Measurements from ENCODE around the gene PAM.
"Not testable (repeated sequence)": the region's sequence is repeated elsewhere in the genome, so short reads cannot be mapped to it uniquely, and the experiment has no call there.

Gene PAM

DNA sequence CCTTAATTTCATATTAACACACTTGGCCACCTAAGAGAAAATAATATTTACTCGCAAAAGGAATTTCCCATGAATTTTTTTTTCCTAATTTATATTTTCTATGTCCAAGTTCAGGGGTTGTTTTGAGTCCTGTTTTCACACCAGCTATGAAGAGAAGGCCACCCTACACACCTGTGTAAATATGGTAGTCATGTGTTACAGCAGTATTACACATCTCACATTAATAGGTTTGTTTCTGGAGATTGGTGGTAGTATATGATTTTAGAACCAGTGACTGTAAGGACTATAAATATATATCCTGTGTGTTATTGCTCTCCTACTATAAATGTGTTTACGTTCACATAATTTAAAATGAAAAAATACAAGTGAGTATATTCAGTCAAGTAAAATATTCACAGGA lies 147.5 kb downstream of the PAM start:
- DNase-seq (ENCODE audit: low read depth in 2 of 2): no peak

DNA sequence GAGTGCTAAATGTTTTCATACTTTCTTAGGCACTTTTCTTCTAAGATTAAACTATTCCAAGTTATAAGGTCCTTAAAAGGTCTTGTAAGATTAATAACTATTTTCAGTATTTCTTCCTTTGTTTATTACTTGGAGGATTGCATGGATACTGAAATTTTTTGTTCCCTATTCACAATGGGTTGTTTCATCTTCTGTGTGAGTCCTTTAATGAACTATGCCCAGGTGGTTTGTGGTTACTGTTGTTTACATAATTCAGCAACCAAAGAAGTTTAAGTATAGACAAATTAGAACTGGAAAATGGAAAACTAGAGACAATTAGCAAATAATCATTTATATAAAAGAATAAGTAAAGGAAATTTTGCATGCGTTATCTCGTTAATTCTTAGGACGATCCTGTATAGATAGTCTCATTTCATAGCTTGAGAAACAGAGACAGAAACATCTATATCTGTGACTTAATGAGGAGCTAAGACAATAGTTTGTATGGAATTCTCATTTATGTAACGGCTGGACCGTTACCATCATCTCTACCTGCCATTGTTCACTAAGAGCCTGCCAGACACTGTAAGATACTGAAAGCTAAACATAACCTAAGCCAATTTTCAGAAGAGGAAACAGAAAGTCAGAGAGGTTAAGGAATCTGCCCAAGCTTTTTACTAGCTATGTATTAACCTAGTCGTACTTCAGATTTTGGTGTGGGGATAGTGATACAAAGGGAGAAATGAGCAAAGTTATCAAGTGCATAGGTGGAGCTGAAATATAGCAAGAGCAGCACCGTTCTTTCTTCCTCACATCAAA lies 148.2 kb downstream of the PAM start:
- DNase-seq (ENCODE audit: low read depth in 2 of 2): no peak

- DNase-seq (ENCODE audit: low read depth in 2 of 2): no peak
These were observed 150.0 kb downstream of the PAM start for GRCh38 chr5:102905056-102905455.

DNA sequence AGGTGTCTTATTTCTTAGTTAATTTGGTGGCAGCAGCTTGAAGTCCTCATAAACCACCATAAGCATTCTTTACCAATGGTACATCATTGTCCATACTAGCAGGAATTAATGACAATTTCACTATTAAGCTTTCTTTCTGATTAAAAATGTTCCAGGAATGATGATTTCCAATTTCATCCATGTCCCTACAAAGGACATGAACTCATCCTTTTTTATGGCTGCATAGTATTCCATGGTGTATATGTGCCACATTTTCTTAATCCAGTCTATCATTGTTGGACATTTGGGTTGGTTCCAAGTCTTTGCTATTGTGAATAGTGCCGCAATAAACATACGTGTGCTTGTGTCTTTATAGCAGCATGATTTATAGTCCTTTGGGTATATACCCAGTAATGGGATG lies 152.0 kb downstream of the PAM start:
- not testable (repeated sequence) for DNase-seq (ENCODE audit: low read depth in 2 of 2)

DNA sequence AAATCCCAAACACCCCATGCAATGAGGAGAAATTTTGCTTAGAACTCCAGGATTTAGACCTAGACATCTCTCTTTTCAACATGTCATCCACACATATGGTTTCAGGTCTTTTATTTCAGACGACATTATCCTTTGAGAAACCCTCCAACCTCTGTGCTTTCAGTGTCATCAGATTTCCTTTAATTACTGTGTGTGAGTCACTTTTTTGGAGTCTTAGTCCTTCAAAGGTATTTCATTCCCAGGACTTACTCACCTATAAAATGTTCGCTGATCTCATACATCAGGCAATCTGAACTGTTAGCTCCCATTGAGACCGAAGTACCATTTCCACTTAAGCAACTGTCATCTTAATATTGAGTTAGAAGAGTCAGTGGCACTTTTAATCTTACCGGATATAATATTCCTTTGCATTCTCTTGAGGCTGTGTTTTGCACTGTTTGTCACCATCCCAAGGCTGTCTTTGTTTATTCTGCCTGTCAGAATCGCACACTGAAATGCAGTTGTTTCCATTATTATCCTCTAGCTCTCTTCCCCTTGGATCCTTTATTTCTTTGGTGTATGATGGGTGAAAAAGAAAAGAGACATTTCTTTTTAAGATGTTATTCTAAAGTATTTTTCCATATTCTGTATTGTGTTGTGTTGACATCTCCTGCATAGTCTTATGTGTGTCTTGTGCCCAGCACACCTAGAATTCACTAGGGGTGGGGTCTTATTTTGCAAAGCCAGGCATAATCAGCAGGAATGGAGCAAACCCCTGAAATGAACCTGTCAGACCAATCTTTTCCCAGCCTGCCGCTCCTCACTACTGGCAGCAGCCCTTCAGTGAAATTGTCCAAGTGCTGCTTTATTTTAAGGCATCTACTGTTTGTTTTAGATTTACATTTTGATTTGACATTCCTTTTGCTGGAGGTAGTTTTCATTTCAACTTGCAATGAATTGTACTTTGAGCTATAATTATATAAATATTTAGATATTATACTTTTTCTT lies 155.4 kb downstream of the PAM start:
- no peak for DNase-seq (ENCODE audit: low read depth in 2 of 2)

- no peak for DNase-seq (ENCODE audit: low read depth in 2 of 2)
These were observed 156.9 kb downstream of the PAM start for GRCh38 chr5:102911973-102912372.

- DNase-seq (ENCODE audit: low read depth in 2 of 2): no peak
These were observed 161.0 kb downstream of the PAM start for GRCh38 chr5:102916109-102916508.

GRCh38 chr5:102918986-102919610 lies 164.0 kb downstream of the PAM start:
- no peak for DNase-seq (ENCODE audit: low read depth in 2 of 2)

- DNase-seq (ENCODE audit: low read depth in 2 of 2): no peak
These were observed 165.7 kb downstream of the PAM start for GRCh38 chr5:102920762-102921161.

DNA sequence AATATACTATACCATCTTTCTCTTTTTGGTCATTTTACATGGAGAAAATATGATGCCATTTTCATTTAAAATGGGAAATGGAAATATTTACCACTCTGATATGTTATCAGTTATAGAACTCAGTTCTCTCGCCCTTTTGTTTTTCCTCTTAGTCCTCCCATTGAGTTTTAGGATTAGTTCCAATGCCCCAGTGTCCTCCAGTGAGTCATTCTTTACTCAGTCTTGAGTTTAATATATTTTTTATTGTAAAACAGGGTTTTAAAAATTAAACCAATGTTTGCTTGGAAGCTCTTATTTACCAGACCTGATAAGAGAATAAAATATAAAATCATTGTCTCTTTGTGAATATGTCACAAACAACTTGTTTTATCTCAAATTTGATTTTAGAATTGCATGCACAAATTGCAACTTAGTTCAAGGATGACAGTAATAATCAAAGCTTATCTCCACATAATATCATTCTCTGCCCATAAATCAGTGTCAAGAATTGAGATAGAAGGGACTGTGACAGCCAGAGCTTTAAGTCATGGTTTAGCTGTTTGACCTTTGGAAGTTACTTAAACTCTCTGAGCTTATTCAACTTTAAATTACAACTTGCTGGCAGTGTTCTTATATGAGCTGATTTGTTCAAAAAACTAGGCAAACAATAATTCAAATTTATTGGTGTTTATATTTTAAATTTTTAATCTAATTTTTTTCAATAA lies 166.4 kb downstream of the PAM start:
- no peak for DNase-seq (ENCODE audit: low read depth in 2 of 2)

- no peak for DNase-seq (ENCODE audit: low read depth in 2 of 2)
These were observed 167.1 kb downstream of the PAM start for GRCh38 chr5:102922111-102922720.

- DNase-seq (ENCODE audit: low read depth in 2 of 2): no peak
These were observed 167.8 kb downstream of the PAM start for GRCh38 chr5:102922799-102923477.

DNA sequence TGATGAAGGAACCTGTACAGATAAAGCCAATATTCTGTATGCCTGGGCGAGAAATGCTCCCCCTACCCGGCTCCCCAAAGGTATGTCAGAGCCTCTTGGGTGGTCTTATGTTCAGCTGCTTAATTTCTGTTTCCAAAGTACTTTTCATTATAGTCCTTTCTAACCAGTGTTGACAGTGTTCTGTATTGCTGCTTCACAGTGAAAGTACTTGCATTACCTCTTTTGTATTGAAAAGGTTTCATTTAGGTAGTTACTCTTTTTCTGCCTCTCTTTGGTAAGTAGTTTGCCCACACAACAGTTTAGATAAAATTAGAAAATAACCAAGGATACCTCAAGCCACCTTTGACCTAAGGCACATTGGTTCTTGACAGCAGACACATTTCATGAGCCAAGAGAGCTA lies 169.9 kb downstream of the PAM start:
- DNase-seq (ENCODE audit: low read depth in 2 of 2): no peak

GRCh38 chr5:102927007-102927406 lies 171.9 kb downstream of the PAM start:
- DNase-seq (ENCODE audit: low read depth in 2 of 2): no peak

DNA sequence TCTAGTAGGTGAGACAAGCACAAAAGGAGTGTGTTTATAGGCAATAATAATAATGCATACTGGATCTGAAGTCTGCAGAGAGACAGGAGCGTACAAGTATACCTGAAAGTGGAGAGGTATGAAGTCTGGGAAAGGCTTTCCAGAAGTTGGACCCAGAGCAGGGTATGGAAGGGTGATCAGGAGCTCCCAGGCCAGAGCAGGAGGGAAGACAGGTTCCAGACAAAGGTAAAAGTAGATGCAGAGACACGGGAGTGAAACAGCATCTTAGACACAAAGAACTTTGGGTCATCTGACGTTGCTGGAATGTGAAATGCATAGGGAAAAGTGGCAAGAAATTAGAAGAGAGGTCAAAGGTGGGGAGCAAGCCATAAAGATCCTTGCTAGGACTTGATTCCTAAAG lies 175.1 kb downstream of the PAM start:
- DNase-seq (ENCODE audit: low read depth in 2 of 2): no peak

DNA sequence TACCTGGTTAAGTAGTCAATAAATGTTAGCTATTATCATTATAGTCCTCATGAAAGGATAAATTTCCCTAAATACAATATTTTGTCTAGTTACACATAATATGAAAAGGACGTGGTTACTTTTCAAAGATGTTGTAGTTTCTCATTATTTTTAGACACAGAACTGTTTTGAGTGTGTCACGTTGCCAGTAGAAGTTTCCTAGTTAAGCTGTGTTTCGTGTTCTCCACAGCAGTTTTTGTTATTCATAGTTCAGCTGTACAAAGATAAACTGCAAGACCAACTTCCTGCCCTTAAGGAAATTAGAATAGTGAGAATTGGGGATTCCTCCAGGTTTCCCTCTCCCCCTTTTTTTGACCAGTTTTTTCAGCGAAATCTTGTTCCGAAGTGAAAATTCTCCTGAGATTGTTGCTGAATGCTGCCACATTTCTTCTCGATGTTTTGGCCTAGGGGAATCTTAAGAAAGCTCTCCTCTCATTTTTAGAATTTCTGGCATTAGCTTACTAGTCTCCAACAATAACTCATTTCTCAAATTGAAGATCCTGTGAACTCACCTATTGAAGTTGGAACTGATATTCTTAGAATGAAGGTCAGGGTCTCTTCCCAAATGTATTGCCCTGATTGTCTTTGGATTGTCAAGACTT lies 176.1 kb downstream of the PAM start:
- DNase-seq (ENCODE audit: low read depth in 2 of 2): no peak

DNA sequence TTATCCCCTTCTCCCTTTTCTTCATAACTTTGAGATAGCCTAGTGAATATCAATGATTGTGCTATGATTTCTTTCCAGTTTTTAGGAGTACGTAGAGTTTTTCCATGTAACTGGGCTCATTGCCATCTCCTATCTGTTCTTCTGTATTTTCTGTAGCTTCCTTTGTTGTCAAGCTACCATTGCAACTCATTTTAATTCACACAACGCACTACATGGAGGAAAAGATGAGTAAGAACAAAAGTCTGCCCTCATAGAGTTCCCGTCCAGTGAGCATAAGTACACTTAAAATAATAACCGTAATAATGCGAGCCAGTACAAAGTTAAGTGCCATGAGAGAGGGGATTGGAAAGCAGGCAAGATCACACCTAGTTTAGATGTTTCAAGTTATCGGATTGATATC lies 177.7 kb downstream of the PAM start:
- no peak for DNase-seq (ENCODE audit: low read depth in 2 of 2)

DNA sequence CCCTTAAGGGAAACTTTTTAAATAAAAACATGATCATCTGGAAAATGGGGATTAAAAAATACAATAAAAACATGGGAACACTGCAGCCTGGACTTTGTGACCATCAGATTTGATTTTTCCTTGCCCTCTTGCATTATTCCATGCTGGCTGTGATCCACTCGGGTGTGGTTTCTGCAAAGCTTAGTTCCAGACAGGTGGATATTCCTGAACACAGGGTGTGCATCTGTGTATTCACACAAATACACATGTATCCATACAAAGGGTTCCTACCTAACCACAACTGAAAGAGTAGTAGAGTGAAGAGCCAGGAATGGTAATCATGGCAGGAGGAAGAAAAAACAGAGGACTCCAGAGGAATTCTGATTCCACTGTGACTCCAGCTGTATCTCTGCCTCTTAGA lies 178.2 kb downstream of the PAM start:
- no peak for DNase-seq (ENCODE audit: low read depth in 2 of 2)

DNA sequence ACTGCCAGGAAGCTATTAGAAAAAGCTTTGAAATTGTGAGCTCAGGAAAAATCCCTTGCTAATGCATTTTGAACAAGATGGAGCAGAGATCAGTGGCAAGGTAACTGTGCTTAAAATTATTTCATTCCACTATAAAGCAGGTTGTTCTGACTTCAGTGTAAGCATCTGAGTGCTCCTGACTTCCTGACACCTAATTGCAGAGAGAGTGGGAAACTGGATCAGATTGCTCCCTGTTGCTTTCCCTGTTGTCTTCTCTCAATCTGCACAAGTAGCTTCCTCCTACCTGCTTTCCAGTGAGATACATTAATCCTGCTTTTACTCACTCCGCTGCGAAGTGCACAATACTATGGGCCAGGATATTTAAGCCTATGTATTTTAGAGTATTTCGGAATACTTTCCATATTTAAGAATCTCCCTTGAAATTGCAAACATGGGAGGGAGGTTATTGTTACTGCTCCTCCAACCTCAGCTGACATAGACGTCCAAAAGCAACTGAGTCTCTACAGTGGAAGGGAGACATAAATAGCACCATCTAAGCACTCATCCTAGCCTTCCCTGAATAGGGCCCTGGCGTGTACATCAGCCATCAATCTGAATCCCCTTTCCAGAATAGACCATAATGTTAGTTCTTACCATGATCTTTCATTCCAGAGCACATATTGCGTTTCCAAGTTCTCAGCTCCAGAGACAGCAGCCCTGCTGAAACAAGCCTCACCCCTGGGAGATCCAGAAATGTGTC lies 178.8 kb downstream of the PAM start:
- no peak for DNase-seq (ENCODE audit: low read depth in 2 of 2)

DNA sequence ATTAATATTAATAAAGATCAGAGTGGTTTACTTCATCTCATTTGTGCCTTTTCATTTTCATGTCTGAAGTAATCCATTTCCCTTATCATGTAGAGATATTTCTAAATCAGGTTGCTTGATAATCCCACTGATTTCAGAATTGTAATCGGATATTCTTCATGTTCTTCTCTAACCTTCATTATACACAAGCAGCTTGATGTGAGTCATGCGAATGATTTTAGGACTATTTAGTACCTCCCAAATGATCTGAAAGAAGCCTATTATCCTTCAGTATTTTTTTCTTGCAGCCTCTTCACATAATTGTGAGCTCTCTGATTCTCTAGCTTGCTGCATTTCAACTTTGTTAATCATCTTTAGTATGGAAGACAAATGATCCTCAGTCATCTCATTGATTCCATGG lies 182.8 kb downstream of the PAM start:
- no peak for DNase-seq (ENCODE audit: low read depth in 2 of 2)

Data from stimulated activated CD8-positive, alpha-beta memory T cell treated with anti-CD3 and anti-CD28 coated beads, Interleukin-2, amount 100 ng/mL, for 1 hour (primary cell).